ENCODE results near the gene DEGS1.
A peak's percentile ranks its signal among the peaks of the same experiment; 100 is the strongest.

DNA sequence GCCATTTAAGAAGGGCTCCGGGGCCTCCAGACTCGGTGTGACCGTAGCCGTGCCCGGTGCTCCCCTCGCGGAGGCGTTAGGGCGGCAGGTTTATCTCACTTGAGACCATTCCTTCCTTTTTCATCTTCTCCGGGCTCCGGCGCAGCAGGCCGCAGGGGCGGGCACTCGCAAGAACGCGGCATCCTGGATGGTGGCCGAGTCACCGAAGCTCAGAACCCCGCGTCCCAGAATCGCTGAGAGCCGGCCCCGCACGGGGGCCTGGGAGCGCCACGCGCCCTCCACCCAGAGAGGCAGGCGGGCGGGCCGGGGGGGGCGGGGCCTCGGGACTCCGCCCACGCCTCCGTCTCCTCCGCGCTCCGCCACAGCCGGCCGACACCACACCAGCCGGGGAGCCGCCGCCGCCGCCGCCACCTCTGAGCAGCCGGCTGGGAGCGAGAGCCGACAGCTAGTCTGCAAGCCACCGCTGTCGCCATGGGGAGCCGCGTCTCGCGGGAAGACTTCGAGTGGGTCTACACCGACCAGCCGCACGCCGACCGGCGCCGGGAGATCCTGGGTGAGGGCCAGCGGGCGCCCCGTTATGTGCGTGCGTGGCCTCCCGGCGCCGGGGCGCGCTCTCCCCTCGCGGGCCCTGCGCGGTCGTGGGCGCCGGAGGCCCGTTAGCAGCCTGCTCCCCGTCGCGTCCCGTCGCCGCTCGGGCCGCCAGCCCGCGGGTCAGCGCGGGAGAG is at the start of gene DEGS1:
- TF ChIP-seq POLR2A (IDR thresholded peaks at IDR 0.05), result peak; percentile 95
- TF ChIP-seq, protein P1, sequence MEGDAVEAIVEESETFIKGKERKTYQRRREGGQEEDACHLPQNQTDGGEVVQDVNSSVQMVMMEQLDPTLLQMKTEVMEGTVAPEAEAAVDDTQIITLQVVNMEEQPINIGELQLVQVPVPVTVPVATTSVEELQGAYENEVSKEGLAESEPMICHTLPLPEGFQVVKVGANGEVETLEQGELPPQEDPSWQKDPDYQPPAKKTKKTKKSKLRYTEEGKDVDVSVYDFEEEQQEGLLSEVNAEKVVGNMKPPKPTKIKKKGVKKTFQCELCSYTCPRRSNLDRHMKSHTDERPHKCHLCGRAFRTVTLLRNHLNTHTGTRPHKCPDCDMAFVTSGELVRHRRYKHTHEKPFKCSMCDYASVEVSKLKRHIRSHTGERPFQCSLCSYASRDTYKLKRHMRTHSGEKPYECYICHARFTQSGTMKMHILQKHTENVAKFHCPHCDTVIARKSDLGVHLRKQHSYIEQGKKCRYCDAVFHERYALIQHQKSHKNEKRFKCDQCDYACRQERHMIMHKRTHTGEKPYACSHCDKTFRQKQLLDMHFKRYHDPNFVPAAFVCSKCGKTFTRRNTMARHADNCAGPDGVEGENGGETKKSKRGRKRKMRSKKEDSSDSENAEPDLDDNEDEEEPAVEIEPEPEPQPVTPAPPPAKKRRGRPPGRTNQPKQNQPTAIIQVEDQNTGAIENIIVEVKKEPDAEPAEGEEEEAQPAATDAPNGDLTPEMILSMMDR (IDR thresholded peaks at IDR 0.05), result no peak
